ENCODE measurements around the gene IQCK.
"Not testable (repeated sequence)": the region's sequence is repeated elsewhere in the genome, so short reads cannot be mapped to it uniquely, and the experiment has no call there.

Gene IQCK

DNA sequence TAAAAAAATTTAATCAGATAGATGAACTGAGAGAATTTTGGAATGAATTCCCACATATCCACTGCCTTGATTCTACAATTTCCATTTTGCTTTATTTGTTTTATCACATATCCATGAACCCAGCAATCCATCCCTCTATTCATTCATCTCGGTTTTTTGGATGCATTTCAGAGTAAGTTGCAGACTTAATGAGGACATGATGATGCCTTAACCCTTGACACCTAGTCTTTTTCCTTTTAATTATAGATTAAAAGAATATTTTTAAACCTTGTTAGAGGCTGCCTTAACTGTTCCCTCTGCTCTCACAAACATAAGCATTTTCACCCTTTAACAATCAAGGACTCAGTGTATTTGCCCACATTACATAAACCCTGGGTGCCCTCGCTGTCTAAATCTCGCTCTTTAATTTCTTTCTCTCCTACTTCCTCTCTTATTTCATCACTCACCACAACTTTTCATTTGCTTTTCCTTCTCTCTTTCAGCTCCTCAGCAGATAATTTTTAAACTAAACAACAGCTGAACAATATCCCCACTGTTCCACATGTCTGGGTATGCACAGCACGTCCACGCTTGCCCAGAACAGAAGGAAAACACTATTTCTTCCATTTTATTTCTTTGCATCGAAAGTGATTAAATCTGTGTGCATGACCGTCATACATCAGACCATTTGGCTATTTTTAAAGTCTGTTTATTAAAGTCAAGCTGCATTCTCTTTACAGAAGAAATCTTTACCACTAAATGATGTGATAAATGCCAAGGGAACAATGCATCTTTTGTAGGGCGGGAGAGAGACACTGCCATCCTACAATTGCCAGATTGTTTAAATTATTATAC is 39.9 kb downstream of the IQCK start:
- DNase-seq (ENCODE audit: low spot score), result no peak

DNA sequence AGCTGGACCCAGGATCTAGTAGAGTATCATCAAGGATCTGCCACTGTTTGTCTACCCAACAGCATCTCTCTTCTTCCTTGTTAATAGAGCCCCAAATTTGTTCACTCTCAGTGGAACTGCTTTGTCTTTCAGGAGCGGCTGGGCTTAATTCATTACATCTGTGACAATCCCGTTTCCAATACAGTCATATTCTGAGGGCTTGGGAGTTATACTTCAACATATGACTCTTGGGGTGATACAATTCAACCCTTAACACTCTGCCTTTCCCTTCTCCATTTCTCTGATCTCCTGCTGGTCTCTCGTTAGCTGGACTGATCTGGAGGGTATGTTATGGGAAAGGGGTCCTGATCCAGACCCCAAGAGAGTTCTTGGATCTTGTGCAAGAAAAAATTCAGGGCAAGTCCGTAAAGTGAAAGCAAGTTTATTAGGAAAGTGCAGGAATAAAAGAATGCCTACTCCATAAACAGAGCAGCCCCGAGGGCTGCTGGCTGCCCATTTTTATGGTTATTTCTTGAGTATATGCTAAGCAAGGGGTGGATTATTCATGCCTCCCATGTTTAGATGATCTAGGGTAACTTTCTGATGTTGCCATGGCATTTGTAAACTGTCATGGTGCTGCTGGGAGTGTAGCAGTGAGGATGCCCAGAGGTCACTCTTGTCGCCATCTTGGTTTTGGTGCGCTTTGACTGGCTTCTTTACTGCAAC is 42.4 kb downstream of the IQCK start:
- DNase-seq (ENCODE audit: low spot score), result no peak

DNA sequence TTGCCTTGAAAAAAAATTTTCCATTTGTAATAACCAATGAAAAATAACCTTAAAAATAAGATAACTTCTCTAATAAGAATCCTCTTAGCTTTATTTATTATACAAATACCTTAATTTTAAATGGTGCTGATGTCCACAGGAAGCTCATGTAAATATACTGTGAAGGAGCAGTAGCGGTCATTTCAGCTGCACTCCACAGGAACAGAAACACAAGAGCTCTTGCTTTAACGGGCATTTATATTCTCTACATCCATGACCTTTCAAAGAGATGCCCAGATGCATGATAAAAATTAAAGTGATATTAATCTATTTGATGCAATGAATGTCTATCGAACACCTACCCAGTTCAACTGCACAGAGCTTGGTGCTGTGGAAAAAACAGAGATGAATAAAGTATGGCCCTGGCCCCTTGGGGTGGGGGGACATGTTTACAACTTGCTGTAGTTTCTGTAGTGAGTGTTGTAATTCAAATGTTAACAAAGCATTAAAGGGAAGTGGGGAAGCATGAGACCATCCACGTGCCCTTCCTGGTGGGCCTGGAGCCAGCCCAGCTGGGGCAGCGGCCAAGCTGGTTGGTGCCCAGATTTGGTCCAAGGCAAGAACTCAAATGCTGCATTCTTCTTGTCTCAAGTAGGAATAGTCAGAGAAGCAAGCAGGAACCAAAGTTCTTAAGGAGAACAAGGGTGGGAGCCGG is 47.9 kb downstream of the IQCK start:
- DNase-seq (ENCODE audit: low spot score), result no peak

DNA sequence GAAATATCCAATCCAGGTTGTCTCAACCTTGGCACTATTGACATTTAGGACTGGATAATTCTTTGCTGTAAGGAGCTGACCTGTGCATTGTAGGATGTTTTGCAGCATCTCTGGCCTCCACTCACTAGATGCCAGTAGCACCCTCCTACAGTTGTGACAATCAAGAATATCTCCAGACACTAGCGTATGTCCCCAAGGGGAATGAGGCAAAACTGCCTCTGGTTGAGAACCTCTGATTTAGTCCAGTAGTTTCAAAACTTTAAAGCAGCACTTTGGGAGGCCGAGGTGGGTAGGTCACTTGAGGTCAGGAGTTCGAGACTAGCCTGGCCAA is 48.4 kb downstream of the IQCK start:
- DNase-seq (ENCODE audit: low spot score), result no peak

DNA sequence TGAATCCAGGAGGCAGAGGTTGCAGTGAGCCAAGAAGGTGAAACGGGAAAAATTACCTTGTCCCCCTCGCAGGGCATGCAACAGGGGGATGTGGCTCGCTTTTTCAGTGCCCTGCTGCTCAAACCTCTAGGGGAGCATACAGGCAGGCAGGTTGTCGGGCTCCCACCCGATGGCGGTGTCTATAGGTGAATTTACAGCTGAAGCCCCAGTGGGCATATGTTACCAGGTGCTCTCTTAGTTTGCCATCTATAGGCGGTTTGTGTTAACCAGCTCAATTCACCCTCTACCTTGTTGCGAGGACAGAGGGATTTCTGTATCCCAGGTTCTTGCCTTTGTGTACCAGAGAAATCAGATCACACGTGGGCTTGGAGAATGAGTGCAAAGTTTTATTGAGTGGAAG is 48.9 kb downstream of the IQCK start:
- DNase-seq (ENCODE audit: low spot score), result no peak

DNA sequence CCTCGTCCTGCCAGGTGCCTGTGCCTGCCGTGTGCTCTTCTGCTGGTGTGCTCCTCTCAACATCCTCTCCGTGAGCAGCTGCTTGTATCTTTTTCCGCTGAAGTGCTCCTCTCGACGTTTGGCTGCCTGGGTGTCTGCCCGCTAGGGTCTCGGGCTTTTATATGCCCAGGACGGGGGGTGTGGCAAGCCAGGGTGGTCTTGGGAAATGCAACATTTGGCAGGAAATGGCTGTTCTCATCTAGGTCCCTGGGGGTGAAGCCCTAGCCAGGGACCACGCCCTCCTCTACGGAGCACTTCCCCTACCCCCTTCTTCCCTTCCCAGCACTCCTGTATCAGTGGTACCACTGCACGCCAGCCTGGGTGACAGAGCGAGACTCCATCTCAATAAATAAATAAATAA is 49.4 kb downstream of the IQCK start:
- DNase-seq (ENCODE audit: low spot score), result no peak

DNA sequence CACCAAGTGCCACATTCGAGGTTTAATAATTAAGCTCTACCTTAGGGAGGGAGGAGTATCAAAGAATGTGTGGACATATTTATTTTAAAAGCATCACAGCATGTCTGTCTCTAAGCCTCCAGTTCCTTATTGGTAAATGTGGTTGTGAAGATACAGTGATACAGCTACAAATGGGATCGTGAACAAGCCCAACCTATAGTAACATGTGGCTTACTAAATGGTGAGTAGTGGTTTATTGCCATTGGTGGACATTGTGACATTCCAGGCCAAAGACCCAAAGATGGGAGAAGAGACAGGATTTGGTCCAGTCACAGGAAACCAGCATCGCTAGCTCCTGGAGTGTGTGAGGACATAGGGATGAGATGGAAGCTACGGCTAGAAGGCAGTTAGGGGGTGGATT is 51.2 kb downstream of the IQCK start:
- no peak for DNase-seq (ENCODE audit: low spot score)

DNA sequence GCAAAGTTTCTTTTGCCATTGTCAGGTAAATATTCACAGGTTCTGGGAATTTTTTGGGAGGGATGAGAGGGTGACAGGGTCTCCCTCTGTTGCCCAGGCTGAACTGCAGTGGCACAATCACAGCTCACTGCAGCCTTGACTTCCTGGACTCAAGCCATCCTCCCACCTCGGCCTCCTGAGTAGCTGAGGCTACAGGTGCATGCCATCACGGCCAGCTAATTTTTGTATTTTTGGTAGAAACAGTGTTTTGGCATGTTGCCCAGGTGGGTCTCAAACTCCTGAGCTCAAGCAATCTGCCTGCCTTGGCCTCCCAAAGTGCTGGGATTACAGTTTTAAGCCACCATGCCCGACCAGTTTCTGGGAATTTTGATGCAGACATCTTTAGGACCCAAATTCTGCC is 53.0 kb downstream of the IQCK start:
- no peak for DNase-seq (ENCODE audit: low spot score)

DNA sequence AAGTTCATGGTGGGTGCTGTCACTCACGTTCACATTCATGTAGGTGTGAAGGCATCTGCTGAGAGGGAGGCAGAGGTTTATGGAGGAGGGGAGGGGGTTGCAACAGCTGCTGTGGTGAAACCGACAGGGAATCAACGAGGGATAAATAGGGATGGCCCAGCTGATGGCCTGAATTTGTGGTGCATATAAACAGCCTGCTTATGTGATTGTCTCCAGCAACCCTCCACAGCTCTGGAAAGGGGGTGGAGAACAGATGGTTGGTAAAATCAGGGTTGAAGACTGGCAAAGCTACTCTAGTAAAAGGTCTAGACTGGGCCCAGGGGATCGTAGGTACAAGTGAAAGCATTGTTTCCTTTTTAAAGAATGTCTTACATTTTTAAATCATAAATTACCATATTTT is 53.7 kb downstream of the IQCK start:
- no peak for DNase-seq (ENCODE audit: low spot score)

DNA sequence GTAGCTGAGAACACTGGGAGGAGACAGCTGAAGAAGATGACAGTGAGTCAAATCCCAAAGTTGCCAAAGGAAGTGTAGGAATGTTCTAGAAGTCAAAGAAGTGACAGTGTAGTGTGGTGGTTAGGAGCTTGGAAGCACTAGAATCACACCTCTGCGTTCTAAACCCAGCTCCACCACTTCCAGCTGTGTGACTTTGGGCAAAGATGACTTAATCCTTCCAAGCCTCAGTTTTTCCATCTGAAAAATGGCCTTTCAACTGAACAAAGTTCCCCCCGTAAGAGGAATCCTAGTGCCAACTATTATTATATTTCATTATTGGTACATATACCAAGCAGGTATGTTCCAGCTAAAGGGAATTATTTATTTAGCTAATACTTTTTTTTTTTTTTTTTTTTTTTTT is 56.0 kb downstream of the IQCK start:
- no peak for DNase-seq (ENCODE audit: low spot score)

DNA sequence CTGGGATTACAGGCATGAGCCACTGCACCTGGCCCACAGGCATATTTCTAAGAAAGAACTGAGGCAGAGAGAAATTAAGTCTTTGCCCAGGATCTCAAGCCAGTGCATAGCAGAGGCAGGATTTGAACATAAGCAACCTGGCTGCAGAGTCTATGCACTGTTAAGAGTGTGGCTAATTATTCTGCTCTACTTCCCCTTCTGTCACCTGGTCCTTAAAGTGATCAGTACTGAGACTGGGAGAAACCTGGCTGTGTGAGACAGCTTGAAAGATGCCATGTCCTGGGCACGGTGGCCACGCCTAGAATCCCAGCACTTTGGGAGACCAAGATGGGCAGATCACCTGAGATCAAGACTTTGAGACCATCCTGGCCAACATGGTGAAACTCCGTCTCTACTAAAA is 58.1 kb downstream of the IQCK start:
- DNase-seq (ENCODE audit: low spot score), result no peak

DNA sequence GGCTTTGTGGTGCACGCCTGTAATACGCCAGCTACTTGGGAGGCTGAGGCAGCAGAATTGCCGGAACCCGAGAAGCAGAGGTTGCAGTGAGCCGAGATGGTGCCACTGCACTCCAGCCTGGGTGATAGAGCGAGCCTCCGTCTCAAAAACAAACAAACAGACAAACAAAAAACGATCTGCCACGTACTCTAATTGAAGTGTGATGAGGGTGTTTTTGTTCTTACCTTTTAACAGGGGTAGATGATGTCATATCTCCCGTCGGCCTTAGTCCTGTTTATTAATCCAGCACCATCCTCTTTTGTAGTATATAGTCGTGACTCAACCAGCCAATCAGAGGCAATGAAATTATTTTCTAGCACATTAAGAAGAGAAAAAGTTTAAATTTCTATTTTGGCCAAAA is 58.5 kb downstream of the IQCK start:
- DNase-seq (ENCODE audit: low spot score), result no peak

DNA sequence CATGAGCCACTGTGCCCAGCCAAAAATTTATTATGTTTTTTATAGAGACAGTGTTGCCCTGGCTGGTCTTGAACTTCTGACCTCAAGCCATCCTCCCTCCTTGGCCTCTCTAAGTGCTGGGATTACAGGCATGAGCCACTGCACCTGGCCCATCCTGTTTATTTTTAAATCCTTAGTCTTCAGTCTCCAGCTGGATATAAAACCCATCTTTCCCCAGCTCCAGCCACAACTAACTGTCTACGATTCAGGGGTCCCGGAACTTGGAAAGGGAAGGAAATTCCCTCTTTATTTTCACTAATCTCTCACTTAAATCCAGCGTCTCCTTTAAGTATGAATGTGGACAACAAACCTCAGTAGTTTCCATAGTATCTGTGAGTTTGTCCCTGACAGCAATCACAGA is 62.2 kb downstream of the IQCK start:
- DNase-seq (ENCODE audit: low spot score), result no peak

DNA sequence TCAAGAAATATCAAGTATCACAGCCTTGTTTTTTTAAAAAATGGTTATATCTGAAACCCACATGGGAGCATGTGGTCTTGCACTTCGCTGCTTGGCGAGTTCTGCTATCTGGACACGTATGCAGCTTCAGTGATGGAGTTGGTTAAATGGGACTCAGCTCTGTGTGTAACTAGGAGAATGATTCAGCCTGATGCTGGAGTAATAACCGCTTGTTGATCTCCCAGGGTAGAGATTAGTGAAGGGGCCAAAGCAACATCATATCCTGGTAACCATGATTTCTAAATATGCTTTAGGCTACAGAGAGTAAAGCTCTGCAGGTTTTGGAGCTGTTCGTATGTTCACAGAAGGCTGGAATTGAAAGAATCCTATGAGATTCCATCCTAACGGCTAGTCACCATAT is 63.2 kb downstream of the IQCK start:
- DNase-seq (ENCODE audit: low spot score), result no peak

DNA sequence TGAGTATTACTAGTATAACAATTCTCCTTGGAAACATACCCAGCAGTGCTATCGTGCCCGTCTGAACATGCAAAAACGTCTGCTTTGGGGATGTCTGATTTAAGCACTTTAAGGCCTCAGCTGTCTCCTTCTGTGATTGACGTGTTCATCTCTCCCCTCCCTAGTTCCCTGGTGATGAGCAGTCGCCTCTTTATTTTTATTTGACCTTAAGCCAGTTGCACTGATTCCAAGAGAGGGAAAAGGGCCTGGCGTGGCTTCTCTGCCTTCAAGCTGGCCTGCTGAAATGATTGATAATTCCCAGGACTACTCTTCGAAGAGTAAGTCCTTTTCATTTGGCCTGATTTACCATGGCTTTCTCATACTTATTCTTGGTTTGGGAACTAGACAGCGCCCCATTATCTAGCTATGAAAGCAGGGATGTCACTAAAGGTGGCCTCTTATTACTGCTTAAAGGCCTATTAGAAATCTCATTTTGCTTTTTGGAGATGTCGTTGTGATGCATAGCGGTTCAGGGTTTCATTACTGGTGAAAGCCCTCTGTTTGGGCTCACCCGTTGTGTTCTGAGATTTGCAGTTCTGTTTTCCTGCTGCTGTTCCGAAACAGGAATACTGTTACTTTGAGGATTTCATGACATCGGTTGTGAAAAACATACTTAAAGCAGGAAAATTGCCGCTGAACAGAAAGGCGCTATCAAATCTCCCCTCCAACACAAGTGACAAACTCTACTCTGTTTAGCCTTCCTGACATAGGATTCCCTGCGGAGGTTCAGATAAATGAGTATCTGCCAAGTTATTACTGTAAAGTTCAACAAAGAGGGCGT is 65.5 kb downstream of the IQCK start:
- DNase-seq (ENCODE audit: low spot score), result no peak

DNA sequence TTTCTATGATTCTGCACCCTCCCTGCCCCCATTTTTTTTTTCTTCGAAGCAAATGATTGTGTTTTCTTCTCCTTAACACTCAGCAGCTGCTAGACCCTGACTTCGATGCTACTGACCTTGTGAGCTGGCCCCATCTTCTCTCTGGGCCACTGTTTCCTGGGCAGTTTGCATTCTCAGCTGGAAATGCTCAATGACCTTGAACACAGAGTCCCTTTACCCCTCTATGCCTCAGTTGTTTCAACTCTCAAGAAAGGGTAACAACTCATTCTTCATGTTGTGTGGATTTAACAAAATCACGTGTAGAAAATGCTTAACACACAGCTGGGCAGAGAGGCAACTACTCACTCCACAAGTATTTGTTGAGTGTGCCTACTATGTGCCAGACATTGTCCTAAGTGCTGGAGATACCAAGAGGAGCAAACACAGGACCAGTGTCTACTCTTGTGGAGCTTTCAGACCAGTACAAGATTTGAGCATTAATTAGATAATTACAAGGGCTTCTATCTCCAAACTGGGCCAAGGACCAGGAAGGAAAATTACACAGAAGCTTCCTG is 66.2 kb downstream of the IQCK start:
- no peak for DNase-seq (ENCODE audit: low spot score)

DNA sequence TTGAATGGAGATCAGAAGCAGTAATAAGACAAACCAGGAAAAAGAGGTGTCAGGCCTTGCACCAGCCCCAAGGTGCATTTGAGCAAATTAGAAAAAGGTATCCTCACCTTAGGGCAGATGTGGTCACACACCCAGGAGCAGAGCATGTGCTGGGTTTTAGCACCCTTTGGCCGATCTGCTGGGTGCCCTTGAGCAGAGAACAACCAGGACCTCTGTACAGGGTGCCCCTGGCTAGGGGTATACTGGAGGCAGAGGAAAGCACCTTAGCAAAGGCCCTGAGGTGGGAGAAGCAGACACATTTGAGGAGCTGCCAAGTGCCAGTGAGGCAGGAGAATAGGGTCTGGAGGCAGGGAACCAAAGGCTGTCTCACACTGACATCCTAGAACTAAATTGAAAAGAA is 67.0 kb downstream of the IQCK start:
- no peak for DNase-seq (ENCODE audit: low spot score)

DNA sequence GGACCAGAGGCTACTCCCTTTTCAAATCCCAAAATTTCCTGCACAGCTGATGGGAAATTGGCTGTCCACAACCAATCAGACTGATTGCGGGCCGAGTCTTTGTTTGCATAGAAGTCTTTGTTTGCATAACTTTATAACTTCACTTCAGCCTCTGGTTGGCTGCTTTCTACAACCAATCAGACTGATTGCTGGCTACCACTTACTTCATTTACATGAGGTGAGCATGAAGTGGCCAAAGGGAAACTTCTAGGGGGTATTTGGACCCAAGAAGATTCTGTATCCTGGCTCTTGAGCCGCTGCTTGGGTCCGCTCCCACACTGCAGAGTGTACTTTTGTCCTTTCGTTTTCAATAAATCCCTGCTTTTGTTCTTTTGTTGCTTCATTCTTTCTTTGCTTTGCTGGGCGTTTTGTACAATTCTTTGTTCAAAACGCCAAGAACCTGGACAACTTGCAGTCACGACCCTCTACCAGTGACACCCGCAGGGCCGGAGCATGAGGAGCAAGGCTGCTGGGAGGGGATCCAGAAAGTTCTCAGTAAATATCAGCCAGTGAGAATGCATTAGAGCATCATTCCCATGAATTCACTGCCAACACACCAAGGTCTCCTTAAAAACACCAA is 67.5 kb downstream of the IQCK start:
- no peak for DNase-seq (ENCODE audit: low spot score)

DNA sequence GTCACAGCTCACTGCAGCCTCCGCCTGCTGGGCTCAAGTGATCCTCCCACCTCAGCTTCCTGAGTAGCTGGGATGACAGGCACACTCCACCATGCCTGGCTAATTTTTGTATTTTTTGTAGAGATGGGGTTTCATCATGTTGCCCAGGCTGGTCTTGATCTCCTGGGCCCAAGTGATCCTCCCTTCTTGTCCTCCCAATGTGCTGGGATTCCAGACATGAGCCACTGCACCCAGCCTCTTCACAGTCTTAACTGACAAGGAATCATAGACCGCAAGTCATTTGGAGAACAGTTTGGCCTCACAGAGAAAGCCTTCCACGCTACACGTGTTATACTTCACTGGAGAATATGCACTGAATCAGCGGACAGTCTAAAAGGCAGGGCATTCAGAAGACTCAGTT is 83.3 kb downstream of the IQCK start:
- not testable (repeated sequence) for DNase-seq (ENCODE audit: low spot score)

DNA sequence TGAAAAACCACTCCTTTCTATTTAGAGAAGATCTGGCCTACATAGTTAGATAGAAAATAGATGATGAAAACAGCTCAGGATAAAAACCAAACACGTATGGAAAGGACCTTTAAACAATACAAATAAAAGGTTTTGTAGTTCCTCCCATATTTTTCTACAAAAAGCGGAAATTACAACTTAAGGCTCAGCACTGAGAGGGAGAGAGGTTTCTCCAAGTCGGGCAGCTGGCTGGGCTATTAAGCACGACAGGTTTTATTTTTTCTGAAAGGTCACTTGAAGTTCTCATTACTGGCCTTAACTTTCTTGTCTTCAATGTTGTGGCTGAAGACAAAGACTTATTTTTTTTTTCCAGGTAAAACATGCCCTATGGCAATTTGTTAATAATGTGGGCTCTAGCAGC is 83.8 kb downstream of the IQCK start:
- DNase-seq (ENCODE audit: low spot score), result not testable (repeated sequence)

DNA sequence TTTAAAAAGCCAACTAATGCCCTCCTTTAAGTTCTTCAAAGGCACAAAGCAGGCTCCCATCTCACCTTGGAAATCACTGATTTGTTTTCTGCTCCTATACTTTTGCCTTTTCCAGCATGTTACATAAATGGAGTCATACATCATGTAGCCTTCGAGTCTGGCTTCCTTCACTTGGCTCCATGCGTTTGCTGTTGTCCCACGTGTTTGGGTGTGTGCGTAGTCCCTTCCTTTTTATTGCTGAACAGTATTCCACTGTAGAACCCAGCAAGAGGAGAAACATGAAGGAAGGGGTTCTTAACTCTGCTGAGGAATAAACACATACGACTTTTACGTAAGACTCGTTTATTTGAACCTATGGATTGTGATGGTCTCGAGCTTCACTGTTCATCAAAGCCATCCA is 84.5 kb downstream of the IQCK start:
- DNase-seq (ENCODE audit: low spot score), result no peak
